A673 (cell line): ENCODE results near the gene MROH2A. TPM values are rescaled to one million over a fixed set of nuclear protein-coding genes. Genes with fewer than 3 reads are reported as not detected.

Source experiments
- BruUV-seq: library from RNA; stranded (reverse); fragments of 400-500 nt; replicated peaks from 2 replicates; lab custom pipeline; 2021; lab: Mats Ljungman, UMichigan
- CTCF ChIA-PET: fragments of 300-600 bp; sonication (Branson Sonifier 250); formaldehyde crosslinking; loops from one replicate; lab custom pipeline; 2022; ENCODE audit warnings: antibody characterized with exemption; lab: Charles Lee
- POLR2A ChIA-PET: fragments of 300-600 bp; sonication (Branson Sonifier 250); formaldehyde crosslinking; loops from one replicate; lab custom pipeline; 2022; ENCODE audit warnings: antibody characterized with exemption; ENCODE audit not compliant: low non-redundant PET; lab: Charles Lee
- DNase-seq: peaks from one replicate; pipeline ENCODE4 v3.0.0-alpha.2; 2015; ENCODE audit warnings: low spot score
- H3K27ac ChIP-seq: fragments of 200-600 bp; sonication (generic); 2 replicates; pipeline ENCODE4 v1.5.1; 2016; ENCODE audit warnings: mixed run types, low read depth, mild to moderate bottlenecking, mixed read lengths, antibody characterized with exemption, low read length; ENCODE audit not compliant: poor library complexity, severe bottlenecking
- H3K27me3 ChIP-seq: fragments of 200-600 bp; sonication (generic); replicated peaks from 2 replicates; pipeline ENCODE4 v1.6.1; 2017; ENCODE audit warnings: mixed run types, low read depth, mild to moderate bottlenecking, mixed read lengths, antibody characterized with exemption, low read length; ENCODE audit not compliant: insufficient read depth, poor library complexity
- H3K36me3 ChIP-seq: fragments of 200-600 bp; sonication (generic); 2 replicates; pipeline ENCODE4 v1.6.1; 2016; ENCODE audit warnings: mixed run types, mild to moderate bottlenecking, mixed read lengths, antibody characterized with exemption, low read length; ENCODE audit not compliant: insufficient read depth, poor library complexity, severe bottlenecking
- H3K4me1 ChIP-seq: fragments of 200-600 bp; sonication (generic); 2 replicates; pipeline ENCODE4 v1.6.1; 2017; ENCODE audit warnings: mixed run types, mild to moderate bottlenecking, mixed read lengths, antibody characterized with exemption, low read length; ENCODE audit not compliant: insufficient read depth, poor library complexity, severe bottlenecking
- H3K4me3 ChIP-seq: fragments of 200-600 bp; sonication (generic); 2 replicates; pipeline ENCODE4 v1.5.1; 2016; ENCODE audit warnings: low read depth, mixed run types, mild to moderate bottlenecking, mixed read lengths, low read length; ENCODE audit not compliant: poor library complexity, severe bottlenecking
- H3K9me3 ChIP-seq: fragments of 200-600 bp; sonication (generic); 2 replicates; pipeline ENCODE4 v1.6.1; 2016; ENCODE audit warnings: mixed run types, low read depth, mild to moderate bottlenecking, mixed read lengths, antibody characterized with exemption, low read length; ENCODE audit not compliant: poor library complexity, severe bottlenecking
- EZH2 ChIP-seq: fragments of 200-600 bp; sonication (generic); IDR thresholded peaks from 2 replicates; pipeline ENCODE4 v1.6.1; 2017; ENCODE audit warnings: borderline replicate concordance, low read depth, mild to moderate bottlenecking, mixed read lengths, antibody characterized with exemption, low read length; ENCODE audit not compliant: poor library complexity, severe bottlenecking
- intact Hi-C: fragments of 100-400 bp; cut with micrococcal nuclease; formaldehyde crosslinking; loops from one replicate; pipeline ENCODE4 v1.10.0; 2022; ENCODE audit not compliant: unreplicated experiment
- total RNA-seq: library from RNA; stranded (reverse); gene quantifications from 2 replicates; pipeline ENCODE4 v1.2.3, GENCODE V29; 2021
- TF ChIP-seq, protein P1 (sequence below): fragments of 300-800, 200-600 bp; sonication (generic); conservative IDR thresholded peaks from 2 replicates; pipeline ENCODE4 v1.5.1; 2017; ENCODE audit warnings: low read depth, mild to moderate bottlenecking, antibody characterized with exemption, low read length, moderate library complexity, mixed read lengths

The MROH2A gene
- total RNA-seq, 1 experiment from 2014 or later: 1.3 TPM

DNA sequence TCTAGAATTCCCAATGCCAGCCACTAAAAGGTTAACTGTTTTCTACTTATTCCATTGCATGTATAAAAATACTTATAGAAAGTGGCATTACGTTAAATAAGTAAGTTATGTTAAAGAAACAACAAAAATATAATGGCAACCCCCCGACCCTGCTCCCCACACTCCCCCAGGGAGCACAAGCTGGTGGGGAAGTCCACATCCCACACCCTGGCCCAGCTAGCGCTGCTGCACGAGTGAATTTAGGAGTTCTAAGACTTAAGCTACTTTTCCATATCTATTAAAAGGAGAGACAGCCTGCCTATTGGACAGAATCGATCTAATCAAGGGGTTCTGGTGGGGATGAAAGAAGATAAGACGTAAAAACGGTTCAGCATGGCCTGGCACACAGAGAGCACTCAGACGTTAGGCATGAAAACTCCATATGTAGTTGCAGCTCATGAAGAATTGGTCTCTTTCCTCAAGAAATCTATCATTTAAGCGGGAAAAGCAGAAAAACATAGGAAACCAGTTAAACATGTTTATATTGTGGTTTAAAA is 59.6 kb downstream of the MROH2A start:
- Histone ChIP-seq H3K27me3 (no peaks in the 10 kb centered on the region), H3K9me3 (no peaks in the 10 kb centered on the region), H3K4me3 (no peak overlapping the region), H3K36me3 (peaks cover 92% of the 10 kb centered on the region), H3K27ac (no peak overlapping the region), H3K4me1 (no peaks in the 10 kb centered on the region)
- BruUV-seq: no TSS peak
- POLR2A ChIA-PET: no interaction called here
- no peak for DNase-seq
- CTCF ChIA-PET: no interaction called here
- intact Hi-C loops: no loop called here
- TF ChIP-seq EZH2: no peak
- TF ChIP-seq, protein P1, sequence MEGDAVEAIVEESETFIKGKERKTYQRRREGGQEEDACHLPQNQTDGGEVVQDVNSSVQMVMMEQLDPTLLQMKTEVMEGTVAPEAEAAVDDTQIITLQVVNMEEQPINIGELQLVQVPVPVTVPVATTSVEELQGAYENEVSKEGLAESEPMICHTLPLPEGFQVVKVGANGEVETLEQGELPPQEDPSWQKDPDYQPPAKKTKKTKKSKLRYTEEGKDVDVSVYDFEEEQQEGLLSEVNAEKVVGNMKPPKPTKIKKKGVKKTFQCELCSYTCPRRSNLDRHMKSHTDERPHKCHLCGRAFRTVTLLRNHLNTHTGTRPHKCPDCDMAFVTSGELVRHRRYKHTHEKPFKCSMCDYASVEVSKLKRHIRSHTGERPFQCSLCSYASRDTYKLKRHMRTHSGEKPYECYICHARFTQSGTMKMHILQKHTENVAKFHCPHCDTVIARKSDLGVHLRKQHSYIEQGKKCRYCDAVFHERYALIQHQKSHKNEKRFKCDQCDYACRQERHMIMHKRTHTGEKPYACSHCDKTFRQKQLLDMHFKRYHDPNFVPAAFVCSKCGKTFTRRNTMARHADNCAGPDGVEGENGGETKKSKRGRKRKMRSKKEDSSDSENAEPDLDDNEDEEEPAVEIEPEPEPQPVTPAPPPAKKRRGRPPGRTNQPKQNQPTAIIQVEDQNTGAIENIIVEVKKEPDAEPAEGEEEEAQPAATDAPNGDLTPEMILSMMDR: no peak

DNA sequence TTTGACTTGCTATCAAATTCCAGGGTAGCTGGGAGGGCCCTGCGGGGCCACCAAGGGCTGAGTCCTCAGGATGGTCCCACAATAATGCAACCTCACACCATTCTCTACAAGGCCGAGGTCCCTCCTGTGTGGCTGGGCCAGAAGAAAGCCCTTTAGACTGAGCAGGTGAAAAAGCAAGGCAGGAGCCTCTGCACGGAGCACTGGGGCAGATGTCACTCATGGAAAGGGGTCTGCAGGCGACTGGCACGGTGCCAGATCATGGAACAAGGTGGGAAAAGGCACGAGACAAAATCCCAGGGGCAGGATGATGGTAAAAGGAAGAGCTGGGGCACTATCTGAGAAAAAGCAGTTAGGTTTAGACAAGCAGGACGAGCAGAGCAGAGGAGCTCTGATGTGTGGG is 60.1 kb downstream of the MROH2A start:
- no peaks in the 10 kb centered on the region for H3K4me1 ChIP-seq
- H3K9me3 ChIP-seq: no peaks in the 10 kb centered on the region
- TF ChIP-seq, protein P1: no peak
- no peak for TF ChIP-seq EZH2
- no peak for DNase-seq
- intact Hi-C loops: no loop called here
- peaks cover 94% of the 10 kb centered on the region for H3K36me3 ChIP-seq
- POLR2A ChIA-PET: no interaction called here
- CTCF ChIA-PET: no interaction called here
- H3K4me3 ChIP-seq: no peak overlapping the region
- no peaks in the 10 kb centered on the region for H3K27me3 ChIP-seq
- H3K27ac ChIP-seq: no peak overlapping the region
- no TSS peak for BruUV-seq

DNA sequence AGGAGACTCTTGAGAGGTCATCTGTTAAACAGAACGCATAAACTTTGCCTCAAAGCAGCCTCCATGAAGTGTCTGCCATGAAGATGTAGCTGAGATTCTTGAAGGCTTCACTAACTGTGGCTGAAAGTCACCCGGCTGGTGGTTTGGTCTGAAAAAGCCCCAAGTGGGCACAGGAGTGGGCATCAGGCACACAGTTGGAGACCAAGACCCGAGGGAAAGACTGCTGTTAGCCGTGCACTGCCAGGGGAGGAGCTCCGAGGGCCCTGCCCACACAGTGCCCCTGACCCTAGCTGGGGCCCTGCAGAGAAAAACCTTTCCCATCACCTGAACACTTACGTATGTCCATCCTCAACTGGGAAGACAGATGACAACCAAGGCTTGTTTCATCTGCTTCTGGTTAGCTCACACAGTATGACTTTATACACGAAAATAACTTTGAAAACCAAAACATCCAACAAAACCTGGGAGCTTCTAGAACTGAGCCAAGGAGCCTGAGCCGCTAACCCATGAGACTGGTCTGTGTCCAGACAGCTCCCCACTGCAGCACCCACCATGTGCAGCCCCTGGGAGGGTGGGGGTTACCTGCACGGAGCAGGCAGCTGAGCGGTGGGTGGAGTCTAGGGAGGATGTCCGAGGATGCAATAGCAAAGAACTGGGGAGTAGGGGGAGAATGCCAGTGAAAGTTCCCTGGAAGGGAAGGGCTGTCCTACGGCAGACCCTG is 60.8 kb downstream of the MROH2A start:
- POLR2A ChIA-PET: no interaction called here
- no peaks in the 10 kb centered on the region for H3K27me3 ChIP-seq
- no peaks in the 10 kb centered on the region for H3K9me3 ChIP-seq
- peaks cover 100% of the 10 kb centered on the region for H3K36me3 ChIP-seq
- no peak for DNase-seq
- intact Hi-C loops: no loop called here
- BruUV-seq: no TSS peak
- no peak overlapping the region for H3K27ac ChIP-seq
- TF ChIP-seq, protein P1: no peak
- no peak for TF ChIP-seq EZH2
- H3K4me3 ChIP-seq: no peak overlapping the region
- CTCF ChIA-PET: no interaction called here
- H3K4me1 ChIP-seq: no peaks in the 10 kb centered on the region
